Measurements from ENCODE around the gene NEU3.

Gene NEU3, protein sequence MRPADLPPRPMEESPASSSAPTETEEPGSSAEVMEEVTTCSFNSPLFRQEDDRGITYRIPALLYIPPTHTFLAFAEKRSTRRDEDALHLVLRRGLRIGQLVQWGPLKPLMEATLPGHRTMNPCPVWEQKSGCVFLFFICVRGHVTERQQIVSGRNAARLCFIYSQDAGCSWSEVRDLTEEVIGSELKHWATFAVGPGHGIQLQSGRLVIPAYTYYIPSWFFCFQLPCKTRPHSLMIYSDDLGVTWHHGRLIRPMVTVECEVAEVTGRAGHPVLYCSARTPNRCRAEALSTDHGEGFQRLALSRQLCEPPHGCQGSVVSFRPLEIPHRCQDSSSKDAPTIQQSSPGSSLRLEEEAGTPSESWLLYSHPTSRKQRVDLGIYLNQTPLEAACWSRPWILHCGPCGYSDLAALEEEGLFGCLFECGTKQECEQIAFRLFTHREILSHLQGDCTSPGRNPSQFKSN

DNA sequence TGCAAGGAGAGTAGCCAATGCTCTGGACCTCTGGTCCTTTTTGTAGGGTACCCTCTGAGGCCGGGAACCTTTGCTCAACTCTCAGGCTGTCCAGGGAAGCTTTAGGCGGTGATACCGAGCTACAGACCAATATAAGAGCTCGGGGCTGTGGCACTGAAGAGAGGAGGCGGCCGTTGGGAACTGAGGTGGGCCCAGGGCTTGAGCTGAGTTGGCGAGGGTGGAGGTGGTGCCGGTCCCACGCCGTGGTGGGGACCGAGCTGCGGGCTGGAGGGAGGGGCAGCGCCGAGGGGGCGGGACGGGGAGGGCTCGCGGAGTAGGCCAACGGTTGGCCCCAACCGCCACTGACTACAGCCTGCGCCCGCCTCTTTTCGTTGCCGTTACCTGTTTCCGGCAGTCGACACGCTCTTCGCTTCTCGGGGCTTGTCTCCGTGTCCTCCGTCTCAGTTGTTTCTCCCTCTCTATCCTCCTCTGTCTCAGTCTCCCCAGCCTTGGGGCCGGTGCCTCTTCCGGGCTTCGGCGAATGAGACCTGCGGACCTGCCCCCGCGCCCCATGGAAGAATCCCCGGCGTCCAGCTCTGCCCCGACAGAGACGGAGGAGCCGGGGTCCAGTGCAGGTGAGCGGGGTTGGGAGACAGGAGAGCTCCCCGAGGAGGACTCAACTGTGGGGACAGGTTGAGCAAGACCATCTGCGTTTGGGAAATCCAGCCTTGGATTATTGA, at the start of gene NEU3:
TSS of gene NEU3 (plus strand) at position 393 of the 719 bp plus-strand sequence. CDS start at position 521, 128 bp downstream.
- Mint-ChIP-seq H3K9me3 (no peaks in the 10 kb centered on the region), H3K27me3 (ENCODE audit: low read depth) (no peaks in the 10 kb centered on the region), H3K27ac (peak within 1 kb of the TSS; percentile 92), H3K4me3 (peak within 1 kb of the TSS; percentile 94), H3K4me1 (ENCODE audit: low read depth) (peaks cover 30% of the 10 kb centered on the region), H3K36me3 (ENCODE audit: low read depth) (peaks cover 1% of the 10 kb centered on the region)
- DNase-seq (ENCODE audit: low spot score), result peak; percentile 82

DNA sequence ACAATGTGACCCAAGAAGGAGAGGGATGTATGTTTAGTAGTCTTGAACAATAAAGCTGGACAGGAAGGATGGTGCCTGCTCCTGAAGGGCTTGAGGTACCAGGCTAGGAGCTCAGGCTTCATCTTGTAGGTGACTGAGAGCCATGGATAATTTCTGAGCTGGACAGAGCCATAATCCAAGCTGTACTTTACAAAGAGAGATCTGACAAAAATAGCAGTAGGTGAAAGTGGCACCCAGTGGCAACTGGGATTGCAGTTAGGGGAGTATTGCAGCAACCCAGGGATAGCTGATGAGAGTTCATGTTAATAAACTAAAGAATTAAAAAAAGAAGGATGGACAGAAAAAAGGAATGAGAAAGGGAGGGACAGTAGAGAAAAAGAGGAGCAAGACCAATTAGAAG, 47.2 kb upstream of the NEU3 start:
- H3K27ac Mint-ChIP-seq, result no peak overlapping the region
- peaks cover 4% of the 10 kb centered on the region for H3K36me3 Mint-ChIP-seq (ENCODE audit: low read depth)
- H3K27me3 Mint-ChIP-seq (ENCODE audit: low read depth), result no peaks in the 10 kb centered on the region
- peaks cover 4% of the 10 kb centered on the region for H3K4me1 Mint-ChIP-seq (ENCODE audit: low read depth)
- H3K4me3 Mint-ChIP-seq, result no peak overlapping the region
- DNase-seq (ENCODE audit: low spot score), result no peak
- no peaks in the 10 kb centered on the region for H3K9me3 Mint-ChIP-seq

DNA sequence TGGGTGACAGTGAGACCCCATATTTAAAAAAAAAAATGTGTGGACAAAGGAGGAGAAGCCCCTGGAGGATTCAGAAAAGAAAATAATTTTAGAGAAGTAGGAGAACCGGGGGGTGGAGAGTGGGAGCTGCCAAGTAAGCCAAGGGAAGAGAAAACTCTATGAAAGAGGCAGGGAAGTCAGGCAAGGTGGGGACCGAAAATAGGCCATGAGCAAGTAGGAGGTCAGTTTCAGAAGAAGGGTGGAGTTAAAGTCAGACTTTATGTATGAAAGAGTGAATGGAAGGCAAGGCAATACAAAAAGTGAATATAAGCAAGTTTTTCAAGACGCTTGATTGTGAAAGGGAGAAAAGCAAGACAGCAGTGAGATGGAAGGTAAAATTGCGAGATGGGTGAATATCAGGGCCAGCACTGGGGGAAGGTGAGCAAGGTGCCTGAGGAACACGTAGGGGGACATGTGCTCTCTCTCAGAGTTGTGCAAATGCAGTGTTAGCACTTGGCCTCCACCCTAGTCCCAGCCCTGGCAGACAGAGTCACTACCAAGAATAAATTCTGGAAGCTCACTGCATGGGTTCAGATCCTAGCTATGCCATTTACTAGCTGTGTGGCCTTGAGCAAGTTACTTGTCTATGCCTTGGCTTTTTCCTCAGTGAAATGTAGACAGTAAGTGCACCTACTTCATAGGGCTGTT, 46.5 kb upstream of the NEU3 start:
- no peak for DNase-seq (ENCODE audit: low spot score)
- H3K27ac Mint-ChIP-seq, result no peak overlapping the region

DNA sequence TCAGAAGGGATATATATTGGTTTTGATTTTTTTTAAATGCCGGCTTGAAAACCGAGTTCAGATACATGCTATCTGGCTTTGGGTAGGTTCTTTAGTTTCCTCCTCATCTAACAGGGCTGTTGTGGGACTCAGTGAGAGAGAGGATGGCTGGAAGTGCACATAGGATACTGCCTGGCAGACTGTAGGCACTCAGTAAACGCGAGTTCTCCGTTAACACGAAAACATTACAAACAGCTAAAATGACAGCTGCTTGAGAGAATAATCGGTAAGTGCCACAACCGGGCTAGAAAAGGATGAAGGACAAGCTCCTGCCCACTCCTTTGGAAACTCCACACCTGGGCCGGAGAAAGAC, 40.2 kb upstream of the NEU3 start:
- peak overlapping the region; percentile 96 for H3K27ac Mint-ChIP-seq
- H3K9me3 Mint-ChIP-seq, result no peaks in the 10 kb centered on the region
- no peak for DNase-seq (ENCODE audit: low spot score)
- peaks cover 31% of the 10 kb centered on the region for H3K4me1 Mint-ChIP-seq (ENCODE audit: low read depth)
- H3K4me3 Mint-ChIP-seq, result peak overlapping the region; percentile 92
- peaks cover 2% of the 10 kb centered on the region for H3K27me3 Mint-ChIP-seq (ENCODE audit: low read depth)
- H3K36me3 Mint-ChIP-seq (ENCODE audit: low read depth), result peaks cover 23% of the 10 kb centered on the region

More for the DNA sequence above, 46.5 kb upstream of the NEU3 start:
- no peak overlapping the region for H3K4me3 Mint-ChIP-seq
- H3K27me3 Mint-ChIP-seq (ENCODE audit: low read depth), result no peaks in the 10 kb centered on the region
- H3K4me1 Mint-ChIP-seq (ENCODE audit: low read depth), result peaks cover 5% of the 10 kb centered on the region
- peaks cover 1% of the 10 kb centered on the region for H3K36me3 Mint-ChIP-seq (ENCODE audit: low read depth)
- no peaks in the 10 kb centered on the region for H3K9me3 Mint-ChIP-seq

DNA sequence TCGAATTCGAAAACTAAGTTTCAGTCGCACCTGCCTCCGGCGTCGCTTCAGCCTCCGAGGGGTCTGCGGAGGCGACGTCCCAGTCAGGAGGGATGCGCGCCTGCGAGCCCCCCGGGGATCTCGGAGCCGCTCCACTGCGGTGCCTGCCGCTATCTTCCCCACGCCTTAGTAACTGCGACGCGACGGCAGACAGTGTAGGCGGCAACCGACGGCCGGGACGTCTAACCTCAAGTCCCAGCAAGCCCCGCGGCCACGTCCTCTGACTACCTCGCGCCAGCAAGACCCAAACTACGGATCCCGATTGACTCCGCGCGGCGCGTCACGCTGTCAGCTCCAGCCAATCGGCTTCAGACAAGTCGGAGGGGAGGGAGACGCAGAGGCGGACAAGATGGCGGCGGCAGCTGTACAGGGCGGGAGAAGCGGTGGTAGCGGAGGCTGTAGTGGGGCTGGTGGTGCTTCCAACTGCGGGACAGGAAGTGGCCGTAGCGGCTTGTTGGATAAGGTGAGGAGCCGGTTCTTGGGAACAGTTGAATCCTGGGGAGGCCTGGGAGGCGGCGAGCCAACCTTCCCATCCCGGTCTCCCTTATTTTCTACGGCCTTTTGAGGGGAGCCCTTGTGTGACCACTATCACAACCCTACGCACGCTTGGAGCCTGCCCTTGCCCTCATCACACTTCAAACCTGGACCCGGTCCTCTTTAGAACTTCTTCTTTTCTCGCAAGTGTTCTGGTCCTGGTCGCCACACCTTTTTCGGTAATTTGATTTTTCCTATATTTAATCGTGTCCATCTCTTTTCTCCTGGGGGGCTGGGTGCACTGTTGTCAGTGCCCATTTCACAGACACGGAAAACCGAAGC, 39.6 kb upstream of the NEU3 start, which contains the start of the genes SPCS2 and XRRA1:
TSS of gene SPCS2 (plus strand) at position 369 of the 855 bp plus-strand sequence. CDS start at position 389, 20 bp downstream.
TSS of gene XRRA1 (minus strand) at position 194 of the 855 bp plus-strand sequence. CDS start 8,213 bp downstream, outside the sequence.
- peaks cover 25% of the 10 kb centered on the region for H3K36me3 Mint-ChIP-seq (ENCODE audit: low read depth)
- peak within 1 kb of the TSS; percentile 92 for H3K4me3 Mint-ChIP-seq
- H3K9me3 Mint-ChIP-seq, result no peaks in the 10 kb centered on the region
- H3K27ac Mint-ChIP-seq, result peak within 1 kb of the TSS; percentile 96
- H3K27me3 Mint-ChIP-seq (ENCODE audit: low read depth), result peaks cover 2% of the 10 kb centered on the region
- peaks cover 34% of the 10 kb centered on the region for H3K4me1 Mint-ChIP-seq (ENCODE audit: low read depth)
- DNase-seq (ENCODE audit: low spot score), result peak; percentile 99

DNA sequence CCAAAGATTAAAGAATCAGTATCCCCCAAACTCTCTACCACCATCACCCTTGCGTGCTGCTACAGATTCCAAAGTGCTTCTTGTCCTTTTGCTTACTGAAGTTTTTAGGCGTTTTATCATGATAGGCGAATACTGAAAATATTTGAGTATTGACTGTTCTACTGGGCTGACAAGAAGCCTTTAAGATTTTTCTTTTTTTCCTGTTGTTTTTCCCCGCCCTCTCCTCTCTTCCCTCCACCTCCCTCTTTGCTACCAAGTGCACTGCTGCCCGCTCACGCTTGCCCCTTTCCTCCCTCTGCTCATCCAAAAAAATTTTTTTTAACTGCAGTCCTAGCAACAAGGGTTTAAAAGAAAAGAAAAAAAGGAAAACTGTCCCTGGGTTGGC, 39.0 kb upstream of the NEU3 start:
- peaks cover 2% of the 10 kb centered on the region for H3K27me3 Mint-ChIP-seq (ENCODE audit: low read depth)
- DNase-seq (ENCODE audit: low spot score), result no peak

DNA sequence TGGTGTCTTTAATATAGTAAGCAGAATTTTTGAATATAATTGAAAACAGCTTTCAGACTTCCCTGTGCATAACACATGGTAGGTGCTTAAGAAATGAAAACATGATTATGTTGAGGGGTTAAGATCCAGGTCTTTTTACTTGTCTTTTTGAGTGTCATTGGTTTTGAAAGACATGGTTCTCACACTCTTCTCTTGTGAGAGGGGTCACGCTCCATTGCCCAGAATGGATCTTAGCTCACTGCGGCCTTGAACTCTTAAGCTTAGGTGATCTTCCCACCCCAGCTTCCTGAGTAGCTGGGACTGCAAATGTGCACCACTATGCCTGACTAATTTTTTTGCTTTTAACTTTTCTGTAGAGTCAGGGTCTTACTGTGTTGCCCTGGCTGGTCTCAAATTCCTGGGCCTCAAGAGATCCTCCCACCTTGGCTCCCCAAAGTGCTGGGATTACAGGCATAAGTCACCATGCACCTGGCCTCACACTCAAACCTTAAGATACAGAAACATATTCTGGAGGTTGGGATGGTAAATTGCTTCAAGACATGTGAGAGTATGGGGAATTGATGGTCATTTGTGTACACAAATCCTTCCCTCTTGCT, 38.3 kb upstream of the NEU3 start:
- peaks cover 33% of the 10 kb centered on the region for H3K36me3 Mint-ChIP-seq (ENCODE audit: low read depth)
- H3K4me3 Mint-ChIP-seq, result peak overlapping the region; percentile 92
- DNase-seq (ENCODE audit: low spot score), result no peak
- peaks cover 37% of the 10 kb centered on the region for H3K4me1 Mint-ChIP-seq (ENCODE audit: low read depth)
- peaks cover 2% of the 10 kb centered on the region for H3K27me3 Mint-ChIP-seq (ENCODE audit: low read depth)
- H3K9me3 Mint-ChIP-seq, result no peaks in the 10 kb centered on the region
- H3K27ac Mint-ChIP-seq, result peak overlapping the region; percentile 96

More for the DNA sequence above, 39.0 kb upstream of the NEU3 start:
- Mint-ChIP-seq H3K9me3 (no peaks in the 10 kb centered on the region), H3K4me1 (ENCODE audit: low read depth) (peaks cover 37% of the 10 kb centered on the region), H3K27ac (peak overlapping the region; percentile 96), H3K4me3 (peak overlapping the region; percentile 92), H3K36me3 (ENCODE audit: low read depth) (peaks cover 28% of the 10 kb centered on the region)

DNA sequence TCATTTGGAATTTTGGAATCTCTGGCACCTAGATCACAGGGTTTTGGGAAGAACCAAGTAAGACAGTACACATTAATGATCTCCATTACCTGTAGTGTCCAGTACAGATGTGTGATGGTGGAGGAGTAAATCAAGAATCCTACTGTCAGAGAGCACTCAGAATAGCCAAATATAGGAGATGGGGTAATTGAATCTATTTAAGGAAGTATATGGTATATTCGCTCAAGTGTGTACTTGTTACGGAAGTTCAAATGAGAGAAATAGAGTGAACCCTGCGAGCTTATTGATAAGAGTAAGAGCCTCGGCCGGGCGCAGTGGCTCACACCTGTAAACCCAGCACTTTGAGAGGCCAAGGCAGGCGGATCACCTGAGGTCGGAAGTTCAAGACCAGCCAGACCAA, 37.5 kb upstream of the NEU3 start:
- H3K4me3 Mint-ChIP-seq, result peak overlapping the region; percentile 92
- peak overlapping the region; percentile 26 for H3K27ac Mint-ChIP-seq
- peaks cover 2% of the 10 kb centered on the region for H3K27me3 Mint-ChIP-seq (ENCODE audit: low read depth)
- H3K9me3 Mint-ChIP-seq, result no peaks in the 10 kb centered on the region
- peaks cover 35% of the 10 kb centered on the region for H3K36me3 Mint-ChIP-seq (ENCODE audit: low read depth)
- H3K4me1 Mint-ChIP-seq (ENCODE audit: low read depth), result peaks cover 41% of the 10 kb centered on the region
- DNase-seq (ENCODE audit: low spot score), result no peak

DNA sequence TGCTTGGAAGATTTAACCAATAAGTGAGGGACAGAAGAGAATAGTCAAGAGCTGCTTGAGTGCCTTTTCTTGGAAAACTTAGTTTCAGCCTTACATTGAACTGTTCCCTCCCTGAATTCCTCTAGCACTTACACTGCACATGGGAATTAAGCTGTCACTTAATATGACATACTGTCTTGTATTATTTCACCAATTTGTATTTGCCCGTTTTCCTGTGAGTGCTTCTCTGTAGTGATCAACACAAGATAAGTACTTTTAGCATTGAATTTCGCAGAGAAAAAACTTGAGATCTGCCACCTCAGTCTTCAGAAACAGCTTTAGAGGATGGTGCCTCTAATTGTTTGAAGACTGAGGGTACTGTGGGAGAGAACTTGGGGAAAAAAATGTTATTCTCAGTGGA, 36.0 kb upstream of the NEU3 start:
- no peak overlapping the region for H3K27ac Mint-ChIP-seq
- H3K4me1 Mint-ChIP-seq (ENCODE audit: low read depth), result peaks cover 48% of the 10 kb centered on the region

DNA sequence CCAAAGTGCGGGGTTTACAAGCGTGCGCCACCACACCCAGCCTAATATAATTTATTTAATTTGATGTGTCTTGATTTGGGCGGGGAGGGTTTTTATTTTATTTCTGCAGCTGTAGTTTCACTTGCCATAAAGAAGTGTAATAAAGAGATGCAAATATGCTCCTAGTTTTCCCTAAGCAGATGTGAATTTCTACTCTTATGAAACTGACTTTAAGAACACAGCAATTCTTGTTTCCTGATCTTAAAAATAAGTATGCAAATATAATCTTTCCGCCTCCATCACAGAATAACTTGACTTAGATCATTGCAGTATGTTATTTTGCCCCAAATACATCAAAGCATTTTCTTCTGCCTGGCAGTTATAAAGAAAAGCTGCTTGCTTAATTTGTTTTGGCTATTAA, 35.3 kb upstream of the NEU3 start:
- peaks cover 46% of the 10 kb centered on the region for H3K4me1 Mint-ChIP-seq (ENCODE audit: low read depth)
- DNase-seq (ENCODE audit: low spot score), result no peak
- peaks cover 2% of the 10 kb centered on the region for H3K27me3 Mint-ChIP-seq (ENCODE audit: low read depth)
- no peak overlapping the region for H3K4me3 Mint-ChIP-seq
- H3K36me3 Mint-ChIP-seq (ENCODE audit: low read depth), result peaks cover 50% of the 10 kb centered on the region
- no peaks in the 10 kb centered on the region for H3K9me3 Mint-ChIP-seq
- H3K27ac Mint-ChIP-seq, result no peak overlapping the region

More for the DNA sequence above, 36.0 kb upstream of the NEU3 start:
- Mint-ChIP-seq H3K4me3 (no peak overlapping the region), H3K27me3 (ENCODE audit: low read depth) (peaks cover 2% of the 10 kb centered on the region), H3K9me3 (no peaks in the 10 kb centered on the region), H3K36me3 (ENCODE audit: low read depth) (peaks cover 46% of the 10 kb centered on the region)
- DNase-seq (ENCODE audit: low spot score), result no peak

DNA sequence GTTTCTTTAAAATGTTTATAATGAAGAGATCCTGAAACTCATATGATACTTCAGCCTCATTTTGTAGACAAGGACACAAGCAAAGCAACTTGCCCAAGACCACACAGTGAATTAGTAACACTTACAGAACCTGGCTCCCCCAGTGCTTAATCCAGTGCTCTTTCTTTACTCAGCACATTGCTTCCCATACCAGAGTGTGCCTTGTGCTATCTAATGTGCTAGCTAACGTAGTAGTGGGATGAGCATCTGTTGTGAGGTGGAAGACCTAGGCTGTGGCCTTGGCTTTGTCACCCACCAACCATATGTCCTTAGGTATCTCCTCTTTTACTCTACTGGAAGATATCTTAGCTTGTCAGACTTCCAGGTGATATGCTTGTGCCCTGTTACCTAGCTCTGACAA, 34.5 kb upstream of the NEU3 start:
- peaks cover 50% of the 10 kb centered on the region for H3K36me3 Mint-ChIP-seq (ENCODE audit: low read depth)
- no peaks in the 10 kb centered on the region for H3K9me3 Mint-ChIP-seq
- H3K4me1 Mint-ChIP-seq (ENCODE audit: low read depth), result peaks cover 50% of the 10 kb centered on the region
- no peak overlapping the region for H3K27ac Mint-ChIP-seq
- H3K4me3 Mint-ChIP-seq, result no peak overlapping the region
- no peak for DNase-seq (ENCODE audit: low spot score)
- H3K27me3 Mint-ChIP-seq (ENCODE audit: low read depth), result no peaks in the 10 kb centered on the region

DNA sequence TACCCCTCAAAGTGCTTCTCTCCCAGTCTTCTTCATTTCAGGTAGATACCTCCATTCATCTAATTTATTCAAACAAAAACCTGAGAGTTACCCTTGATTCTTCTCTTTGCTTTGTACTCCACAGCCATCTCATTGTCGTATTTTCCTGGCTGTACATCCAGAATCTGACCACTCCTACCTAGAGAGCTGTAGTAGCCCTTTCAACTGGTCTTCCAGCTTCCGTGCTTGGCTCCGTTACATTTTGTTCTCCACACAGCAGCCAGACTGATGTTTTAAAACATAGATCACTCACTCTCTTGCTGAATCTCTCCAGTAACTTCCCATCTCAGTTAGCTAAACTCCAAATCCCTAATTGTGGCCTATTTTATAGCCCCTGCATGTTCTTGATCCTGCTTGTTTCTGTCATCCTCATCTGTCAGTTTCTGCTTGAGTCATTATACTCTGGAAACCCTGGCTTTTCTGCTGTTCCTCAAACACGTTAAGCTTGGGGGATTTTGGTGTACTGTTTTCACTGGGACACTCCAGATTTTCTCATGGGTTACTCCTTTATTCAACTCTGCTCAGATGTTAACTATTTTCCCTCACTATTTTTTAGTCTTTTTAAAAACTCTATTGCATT, 32.2 kb upstream of the NEU3 start:
- Mint-ChIP-seq H3K27me3 (ENCODE audit: low read depth) (no peaks in the 10 kb centered on the region), H3K4me3 (no peak overlapping the region), H3K9me3 (no peaks in the 10 kb centered on the region), H3K27ac (no peak overlapping the region), H3K4me1 (ENCODE audit: low read depth) (peaks cover 41% of the 10 kb centered on the region), H3K36me3 (ENCODE audit: low read depth) (peaks cover 38% of the 10 kb centered on the region)
- DNase-seq (ENCODE audit: low spot score), result no peak
